ENCODE results near the gene RAB11FIP5.
"Not testable (repeated sequence)": the region's sequence is repeated elsewhere in the genome, so short reads cannot be mapped to it uniquely, and the experiment has no call there.

Gene RAB11FIP5

DNA sequence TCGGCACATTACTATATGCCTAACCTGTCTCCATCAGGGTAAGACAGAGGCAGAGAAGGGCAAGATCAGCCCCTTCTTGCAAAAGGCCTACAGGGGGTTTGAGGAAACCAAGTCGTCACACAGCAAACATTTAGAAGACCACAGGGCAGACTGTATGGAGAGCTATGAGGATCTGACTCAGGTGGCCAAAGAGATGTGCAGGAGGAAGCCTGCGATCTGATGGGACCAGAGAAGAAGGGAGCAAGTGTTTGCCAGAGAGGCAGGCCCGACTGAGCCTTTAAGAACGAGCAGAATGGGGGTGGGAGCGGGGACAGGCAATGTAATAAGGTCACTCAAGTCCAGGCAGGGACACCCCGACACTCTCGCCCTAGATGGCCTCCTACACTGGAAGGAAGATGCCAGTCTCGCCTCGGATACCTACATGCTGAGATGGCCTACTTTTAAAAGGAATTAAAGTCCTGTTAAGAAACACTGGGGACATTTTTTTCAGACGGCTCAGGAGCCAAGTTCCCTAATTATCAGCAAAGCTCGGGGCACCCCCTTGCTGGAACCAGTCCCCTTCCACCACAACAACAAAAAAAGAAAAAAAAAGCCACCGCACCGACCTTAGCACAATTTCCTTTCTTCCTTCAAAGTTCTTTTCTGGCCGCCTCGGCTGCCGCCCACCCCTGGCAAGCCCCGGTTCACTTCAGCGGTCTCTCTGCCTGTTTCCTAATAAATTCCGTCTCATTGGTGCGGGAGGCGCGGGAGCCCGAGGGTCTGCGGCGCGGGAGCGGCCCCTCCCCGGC, 42.7 kb downstream of the RAB11FIP5 start:
- no peak for DNase-seq

DNA sequence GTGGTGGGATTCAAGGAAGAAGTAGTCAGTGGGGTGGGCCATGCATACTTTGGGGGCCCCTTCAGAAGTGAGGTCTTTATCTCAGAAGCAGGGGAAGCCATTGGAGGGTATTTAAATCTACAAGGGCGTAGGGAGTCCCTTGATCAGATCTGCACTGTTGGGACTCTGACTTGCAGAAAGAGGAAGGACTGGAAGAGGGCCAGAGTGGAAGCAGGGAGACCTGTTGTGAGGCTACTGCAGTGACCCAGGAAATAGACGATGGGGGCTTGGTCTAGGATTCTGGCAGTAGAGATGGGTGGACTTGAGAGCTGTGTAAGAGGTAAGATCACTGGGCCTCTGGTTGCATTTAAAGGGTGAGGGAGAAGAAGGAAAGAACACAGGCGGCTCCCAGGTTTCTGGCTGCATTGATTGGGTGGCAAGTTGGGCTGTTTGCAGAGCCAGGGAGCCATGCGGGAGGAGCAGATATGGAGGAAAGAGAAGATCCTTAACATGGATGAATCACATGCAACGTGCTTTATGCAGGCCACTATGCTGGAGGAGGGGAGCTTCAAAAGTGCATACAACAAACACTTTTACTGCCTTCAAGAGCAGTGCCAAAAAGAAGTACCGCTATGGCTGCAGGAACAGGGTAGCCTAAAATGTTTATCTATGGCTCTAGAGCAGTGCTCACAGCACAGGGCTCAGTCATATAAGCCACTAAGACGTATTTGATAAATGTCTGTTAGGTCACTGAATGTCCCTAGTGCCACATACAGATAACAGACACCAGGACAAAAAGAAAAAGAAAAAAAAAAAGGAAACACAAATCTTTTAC, 43.5 kb downstream of the RAB11FIP5 start:
- DNase-seq = no peak

DNA sequence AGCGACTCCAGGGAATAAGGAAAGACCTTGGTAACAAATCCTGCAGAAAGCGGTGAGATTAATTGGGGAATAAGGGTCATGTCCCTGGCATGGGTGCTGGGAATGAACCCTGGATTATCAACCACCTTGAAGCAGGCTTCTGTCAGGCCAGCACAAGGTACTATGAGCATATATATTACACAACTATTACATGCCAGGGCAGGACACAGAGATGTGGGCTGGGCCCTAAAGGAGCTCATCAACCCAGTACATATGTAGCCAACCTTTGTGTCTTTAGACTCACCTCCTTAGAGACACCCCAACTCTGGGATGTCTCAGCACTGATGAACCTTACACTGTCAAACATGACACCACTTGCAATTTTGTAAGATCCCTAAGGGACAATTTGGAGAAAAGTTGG, 44.6 kb downstream of the RAB11FIP5 start:
- DNase-seq = no peak

DNA sequence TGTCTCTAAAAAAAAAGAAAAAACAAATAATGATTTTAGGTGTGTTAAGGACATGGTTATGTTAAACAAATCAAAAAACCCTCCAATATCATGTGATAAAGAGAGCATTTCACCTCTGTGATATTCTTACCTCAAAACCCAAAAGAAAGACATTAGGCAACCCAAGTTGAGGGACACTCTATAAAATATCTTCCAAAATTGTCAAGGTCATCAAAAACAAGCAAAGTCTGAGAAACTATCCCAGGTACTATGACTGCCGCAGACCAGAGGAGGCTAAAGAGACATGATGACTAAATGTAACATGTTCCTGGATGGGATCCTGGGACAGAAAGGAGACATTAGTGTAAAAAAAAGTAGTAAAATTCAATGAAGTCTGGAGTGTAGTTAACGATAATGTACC, 45.7 kb downstream of the RAB11FIP5 start:
- no peak for DNase-seq

DNA sequence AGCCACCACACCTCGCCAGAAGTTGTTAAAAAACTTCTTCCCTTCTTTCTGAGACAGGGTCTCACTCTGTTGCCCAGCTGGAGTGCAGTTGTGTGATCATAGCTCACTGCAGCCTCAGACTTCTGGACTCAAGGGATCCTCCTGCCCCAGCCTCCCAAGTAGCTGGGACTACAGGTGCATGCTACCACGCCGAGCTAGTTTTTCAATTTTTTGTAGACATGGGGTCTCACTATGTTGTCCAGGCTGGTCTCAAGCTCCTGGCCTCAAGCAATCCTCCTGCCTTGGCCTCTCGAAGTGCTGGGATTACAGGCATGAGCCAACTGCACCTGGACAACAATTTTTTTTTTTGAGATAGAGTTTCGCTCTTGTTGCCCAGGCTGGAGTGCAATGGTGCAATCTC, 47.7 kb downstream of the RAB11FIP5 start:
- not testable (repeated sequence) for DNase-seq

DNA sequence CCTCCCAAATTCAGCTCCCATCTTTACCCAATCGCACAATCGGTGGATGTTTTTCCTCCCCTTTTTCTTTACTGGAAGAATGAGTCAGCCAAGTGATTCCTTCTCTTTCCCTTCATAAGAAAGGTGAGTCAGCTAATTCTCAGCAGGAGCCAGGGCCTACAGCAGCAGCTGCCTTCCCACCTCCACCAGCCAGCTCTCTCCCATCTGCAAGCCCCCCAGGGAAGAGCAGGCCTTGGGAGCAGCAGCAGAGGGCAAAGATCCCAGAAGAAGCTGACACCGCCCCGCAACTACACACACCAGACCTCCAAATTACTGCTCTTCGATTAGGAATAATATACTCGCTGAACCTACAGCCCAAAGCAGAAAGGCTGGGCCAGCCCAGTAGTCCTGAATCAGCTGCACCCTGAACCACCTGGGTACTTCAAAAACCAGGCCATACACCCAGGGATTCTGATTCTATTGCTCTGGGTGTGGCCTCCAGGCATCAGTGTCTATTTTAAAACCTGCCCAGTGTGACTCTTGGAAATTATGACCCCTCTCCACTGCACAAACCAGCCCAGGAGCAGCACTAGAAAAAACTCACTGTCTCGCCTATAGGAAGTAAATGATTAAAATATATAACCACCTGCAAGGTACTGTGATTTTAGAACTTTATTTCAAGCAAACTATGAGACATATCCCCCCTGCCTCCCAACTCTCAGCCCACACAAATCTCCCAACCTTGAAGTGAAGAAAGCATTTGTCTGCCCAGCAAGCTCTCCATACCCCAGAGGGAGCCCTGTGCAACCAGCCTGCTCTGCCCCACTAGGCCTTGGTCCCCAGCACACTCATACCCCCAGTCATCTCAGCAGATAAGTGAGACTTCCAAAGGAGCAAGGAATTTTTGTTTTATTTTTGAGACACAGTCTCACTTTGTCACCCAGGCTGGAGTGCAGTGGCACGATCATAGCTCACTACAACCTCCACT, 48.6 kb downstream of the RAB11FIP5 start:
- DNase-seq = no peak

DNA sequence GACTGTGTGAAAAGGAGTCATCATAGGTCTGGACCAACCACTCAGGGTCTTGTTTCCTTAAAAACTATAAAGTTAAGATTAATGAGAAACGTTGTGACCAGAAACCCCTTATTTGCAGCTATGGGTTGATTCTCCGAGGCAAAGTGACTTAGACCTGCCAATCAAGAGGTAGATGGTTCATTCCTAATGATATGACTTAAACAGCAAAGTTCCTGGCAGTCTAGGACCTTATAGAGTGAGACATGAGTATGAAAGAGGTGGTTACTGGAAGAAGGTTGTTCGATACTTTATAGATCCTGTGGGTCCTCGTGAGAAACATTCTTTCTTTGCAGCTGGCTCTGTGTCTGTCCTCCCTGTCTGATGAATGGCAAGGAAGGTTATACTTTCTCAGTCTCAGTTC, 49.3 kb downstream of the RAB11FIP5 start:
- DNase-seq = no peak

DNA sequence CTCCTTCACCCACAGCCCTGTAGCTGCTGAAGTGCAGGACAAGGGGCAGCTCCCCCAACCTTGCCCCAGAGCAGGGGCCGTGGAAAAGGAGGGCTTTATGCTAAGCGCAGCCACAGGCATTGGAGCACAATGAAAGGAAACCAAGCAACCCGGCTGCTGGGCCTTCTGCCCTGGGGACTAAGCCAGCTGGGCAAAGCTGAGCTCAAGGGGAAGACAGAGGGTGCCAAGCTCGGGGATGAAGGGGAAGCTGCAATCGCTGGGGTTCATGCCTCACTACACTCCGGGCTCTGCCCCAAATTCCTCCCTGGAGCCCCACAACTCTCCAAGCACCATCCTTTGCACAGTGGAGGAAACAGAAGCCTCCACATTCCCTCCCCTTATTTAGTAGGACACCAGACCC, 53.6 kb downstream of the RAB11FIP5 start:
- DNase-seq = no peak

DNA sequence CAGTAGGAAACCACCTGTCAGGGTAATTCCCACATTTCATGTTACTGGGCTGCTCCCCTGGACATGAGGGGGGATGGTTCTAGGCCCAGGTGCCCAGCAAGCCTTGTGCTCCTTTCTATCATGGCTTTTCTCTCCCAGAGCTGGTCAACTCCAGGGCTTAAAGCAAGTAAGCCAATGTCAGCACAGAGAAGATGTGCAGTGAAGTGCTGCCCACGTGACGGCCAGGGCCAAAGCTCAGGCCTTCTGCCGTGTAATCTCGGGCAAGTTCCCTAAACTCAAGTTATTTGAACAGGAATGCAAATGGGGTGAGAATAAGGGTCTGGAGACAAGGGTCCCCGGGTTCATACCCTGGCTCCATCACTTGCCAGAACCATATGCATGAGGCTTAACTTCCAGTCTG, 57.8 kb downstream of the RAB11FIP5 start:
- DNase-seq = no peak

DNA sequence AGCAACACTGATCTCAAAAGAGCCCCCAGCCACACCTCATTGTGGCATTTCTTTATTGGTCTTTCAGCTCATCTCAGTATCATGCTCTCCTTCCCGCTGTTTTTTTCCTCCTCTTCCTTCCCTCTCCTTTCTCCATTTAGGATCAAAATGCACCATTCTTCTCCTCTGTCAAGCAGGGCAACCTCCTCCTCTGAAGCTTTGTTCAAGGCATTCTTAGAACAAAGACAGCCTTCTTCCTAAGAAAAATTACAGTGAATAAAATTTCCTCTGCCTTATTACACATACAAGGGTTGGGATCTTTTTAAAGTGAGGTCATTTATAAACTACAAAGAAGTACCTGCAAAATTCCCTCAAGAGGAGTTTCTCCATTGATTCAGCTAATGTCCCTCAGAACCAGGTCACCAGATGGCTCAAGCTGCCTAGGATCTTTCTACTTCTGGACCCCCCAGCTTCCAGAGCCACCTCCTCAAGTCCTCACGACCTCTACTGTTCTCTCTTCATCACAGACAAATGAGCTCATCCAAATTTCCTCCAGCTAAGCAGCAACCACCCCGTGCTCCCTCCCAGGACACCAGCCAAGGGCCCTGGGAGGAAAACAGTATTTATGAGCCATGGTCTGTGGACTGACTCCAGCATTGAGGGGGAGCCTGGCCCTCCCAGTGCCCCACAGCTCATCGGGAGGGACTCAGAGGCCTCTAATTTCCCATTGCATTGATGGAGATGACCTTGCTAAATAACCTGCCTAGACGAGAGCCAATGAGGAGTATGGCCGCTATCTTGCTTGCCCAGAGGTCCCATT, 59.2 kb downstream of the RAB11FIP5 start:
- DNase-seq = no peak

DNA sequence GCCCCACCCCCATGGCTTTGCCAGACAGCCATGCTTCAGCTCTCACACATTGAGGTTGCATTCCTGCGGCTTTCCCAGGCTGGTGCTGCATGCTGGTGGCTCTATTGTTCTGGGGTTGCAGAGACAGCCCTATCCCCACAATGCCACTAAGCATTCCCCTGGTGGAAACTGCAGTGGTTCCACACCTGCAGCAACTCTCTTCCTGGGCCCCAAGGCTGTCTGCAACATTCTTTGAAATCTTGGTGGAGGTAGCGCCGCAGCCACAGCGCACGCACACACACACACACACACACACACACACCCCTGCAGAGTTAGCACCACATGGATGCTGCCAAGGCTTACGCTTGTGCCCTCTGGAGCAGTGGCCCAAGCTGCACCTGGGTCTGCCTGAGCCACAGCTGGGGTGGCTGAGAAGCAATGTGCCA, 62.6 kb downstream of the RAB11FIP5 start:
- no peak for DNase-seq

DNA sequence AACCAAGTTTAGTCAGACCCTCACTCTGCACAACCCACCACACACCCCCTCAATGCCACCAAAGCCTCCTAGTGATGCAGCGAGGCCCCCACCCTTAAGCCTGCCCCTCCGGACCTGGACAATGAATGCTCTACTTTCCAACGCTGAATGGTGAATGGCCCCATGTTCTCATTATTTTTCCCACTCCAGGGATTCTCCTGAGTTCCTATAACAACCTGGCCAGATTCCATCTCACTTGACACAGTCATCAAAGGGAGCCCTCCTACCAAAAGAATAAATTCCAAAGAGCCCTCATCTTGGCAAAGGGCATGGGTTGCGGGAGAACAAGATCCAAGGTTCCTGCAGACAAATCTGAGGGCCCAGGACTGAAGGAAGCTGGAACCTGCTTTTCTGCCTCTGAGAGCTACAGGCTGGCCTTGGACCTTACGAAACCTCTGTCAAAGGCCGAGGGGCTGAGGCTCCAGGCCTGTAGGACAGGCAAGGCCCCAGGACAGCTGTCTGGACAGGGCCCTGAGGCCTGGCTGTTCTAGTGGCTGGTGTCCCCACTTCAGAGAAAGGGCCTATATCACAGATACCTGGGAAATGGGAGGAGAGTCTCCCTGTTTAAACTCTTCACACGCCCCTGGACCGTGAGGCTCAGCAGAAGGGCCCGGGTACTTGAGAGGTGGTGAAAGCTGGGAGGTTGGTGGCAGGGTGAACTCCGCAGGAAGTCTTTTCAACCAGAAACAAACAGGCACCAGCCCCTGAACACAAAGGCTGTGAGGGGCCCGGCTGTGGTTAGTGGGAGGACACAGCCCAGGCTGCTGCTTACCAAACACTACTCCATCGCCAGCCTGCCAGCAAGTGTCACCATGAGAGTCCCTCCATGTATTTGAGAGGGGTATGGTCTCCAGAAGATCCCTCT, 68.6 kb downstream of the RAB11FIP5 start:
- DNase-seq = no peak

DNA sequence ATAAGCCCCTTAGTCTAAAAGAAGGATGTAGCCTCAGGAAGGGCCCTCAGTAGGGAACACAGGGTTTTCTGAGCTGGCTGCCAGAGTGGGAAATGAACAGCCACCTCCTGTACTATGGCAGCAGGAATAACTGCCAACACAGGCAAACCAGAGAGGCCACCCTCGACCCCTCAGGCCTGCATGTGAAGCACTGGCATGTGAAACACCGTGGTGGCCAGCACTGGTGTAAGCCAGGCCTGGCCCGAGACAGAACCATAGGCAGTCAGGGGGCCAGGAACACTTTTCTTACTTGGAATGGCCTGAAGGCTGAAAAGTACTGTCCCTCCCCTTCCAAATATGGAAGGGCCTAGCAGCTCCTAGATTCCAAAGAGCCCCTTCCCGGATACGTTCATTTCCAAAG, 69.5 kb downstream of the RAB11FIP5 start:
- no peak for DNase-seq

DNA sequence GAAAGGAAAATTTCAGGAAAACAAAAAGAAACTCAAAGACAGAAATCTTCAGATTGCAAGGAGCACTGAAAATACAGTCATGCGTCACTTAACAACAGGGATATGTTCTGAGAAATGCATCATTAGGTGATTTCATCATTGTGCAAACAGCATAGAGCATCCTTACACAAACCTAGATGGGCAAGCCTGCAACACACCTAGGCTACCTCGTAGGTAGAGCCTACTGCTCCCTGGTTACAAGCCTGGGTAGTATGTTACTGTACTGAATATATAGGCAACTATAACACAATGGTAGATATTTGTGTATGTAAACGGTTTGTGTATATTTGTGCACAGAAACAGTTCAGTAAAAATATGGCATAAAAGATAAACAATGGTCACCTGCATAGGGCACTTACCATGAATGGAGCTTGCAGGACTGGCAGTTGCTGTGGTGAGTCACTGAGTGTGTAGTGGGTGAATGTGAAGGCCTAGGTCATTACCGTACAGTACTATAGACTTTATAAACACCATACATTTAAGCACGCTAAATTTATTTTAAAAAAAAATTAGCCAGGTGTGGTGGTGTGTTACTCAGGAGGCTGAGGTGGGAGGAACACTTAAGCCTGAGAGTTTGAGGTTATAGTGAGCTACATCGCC, 74.7 kb downstream of the RAB11FIP5 start:
- no peak for DNase-seq

DNA sequence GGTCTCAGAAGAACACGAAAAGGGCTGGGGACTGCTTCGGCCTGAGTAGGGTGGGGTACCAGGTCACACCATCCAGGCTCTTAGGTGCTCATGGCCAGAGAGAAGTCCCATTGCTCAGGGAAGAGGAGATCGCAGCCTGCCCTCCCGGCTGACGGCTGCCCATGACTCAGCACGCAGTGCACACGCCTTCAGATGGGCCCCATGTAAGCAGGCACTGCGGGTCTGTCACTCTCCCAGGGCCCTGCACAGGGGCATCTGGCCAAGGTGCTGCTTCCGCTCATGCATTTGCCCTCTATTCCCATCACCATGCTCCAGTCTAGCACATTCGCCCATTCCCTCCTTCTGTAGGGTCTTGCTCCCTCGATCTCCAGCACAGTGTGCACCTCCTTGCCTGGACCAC, 76.0 kb downstream of the RAB11FIP5 start:
- DNase-seq = no peak

DNA sequence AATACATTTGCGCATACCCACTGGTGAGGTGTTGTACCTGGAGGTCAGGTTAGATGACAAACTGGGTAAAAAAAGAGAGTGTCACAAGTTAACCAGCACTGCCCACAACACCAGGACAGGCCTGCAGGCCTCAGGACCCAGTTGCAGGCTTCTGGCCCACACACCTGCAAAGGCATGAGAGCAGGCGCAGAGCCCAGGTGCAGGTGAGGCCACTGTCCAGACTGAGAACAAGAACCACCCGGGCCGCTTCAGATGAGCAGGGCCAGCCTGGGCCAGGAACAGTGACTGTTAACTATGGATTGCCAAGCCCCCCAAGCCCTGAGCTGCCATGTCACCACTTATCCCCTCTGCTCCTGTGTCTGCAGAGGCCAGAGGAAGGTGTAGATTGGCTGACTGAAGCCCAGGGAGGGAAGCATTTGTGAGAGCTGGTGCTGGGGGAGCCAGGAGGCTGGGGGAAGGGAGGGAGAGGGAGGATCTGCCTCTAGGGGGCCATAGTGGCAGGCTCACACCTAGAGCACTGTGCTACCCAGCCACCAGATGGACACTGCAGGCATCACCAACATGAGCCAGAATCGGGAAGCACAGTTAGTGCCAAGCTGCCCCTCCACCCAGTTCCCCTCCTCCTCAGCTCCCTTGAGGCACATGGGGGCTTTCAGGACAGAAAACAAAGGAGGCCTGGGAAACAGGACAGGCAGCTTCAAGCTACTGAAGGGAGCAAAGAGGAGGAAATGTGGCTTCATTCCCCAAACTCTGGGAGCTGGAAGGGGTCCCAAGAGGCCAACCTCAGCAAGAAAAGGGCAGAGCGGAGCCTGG, 76.6 kb downstream of the RAB11FIP5 start:
- no peak for DNase-seq

DNA sequence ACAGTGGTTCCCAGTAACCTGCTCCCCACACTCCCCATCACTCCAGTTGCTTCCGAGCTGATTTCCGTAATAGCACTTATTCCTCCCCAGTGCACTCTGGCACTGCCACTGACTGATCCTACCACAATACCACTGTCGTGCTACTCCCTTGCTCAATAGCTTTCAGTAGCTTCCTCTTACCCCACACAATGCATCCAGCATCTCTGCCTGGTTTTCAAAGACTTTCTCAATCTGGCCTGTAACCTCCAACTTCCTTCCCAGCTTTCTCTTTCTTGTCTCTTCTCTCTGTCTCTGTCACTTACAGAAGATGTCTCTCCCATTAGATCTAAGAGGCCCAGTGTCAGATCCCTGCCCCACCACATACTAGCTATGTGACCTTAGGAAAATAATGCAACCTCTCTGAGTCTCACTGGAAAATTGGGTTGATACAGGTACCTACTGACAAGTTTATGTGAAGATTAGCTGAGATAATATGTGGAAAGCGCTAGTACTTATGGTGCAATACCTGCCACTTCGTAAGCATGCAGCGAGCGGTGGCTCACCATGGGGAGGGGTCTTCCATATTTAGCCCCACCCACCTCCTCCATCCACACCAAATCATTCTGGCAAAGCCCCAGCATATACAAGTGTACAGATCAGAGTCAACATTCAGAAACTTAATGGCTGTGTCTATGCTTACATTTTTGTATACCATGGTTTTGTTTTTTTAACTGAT, 77.9 kb downstream of the RAB11FIP5 start:
- DNase-seq = no peak

DNA sequence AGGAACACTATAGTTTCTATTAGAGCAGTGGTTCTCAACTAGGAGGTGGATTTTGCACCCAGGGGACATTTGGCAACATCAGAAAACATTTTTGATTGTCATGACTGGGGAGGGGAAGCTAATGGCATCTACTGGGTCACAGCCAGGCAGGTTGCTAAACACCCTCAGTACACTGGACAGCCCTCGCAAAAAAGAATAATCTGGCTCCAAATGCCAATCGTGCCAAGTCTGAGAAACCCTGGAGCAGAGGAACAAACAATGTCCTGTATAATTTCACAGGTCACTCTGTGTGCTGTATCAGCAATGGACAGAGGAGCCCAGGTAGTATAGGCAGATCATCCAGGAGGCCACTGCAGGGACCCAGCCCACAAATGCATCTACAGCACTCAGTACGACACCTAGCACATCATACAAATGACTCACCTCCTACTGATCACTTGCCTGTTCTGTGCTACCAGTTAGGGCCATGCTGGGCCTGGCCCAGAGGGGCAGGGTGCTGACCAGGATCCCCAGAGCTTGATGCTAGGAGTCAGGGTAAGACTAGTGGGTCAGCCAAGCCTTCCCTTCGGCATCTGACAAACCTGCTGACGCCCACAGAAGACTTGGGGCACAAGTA, 78.9 kb downstream of the RAB11FIP5 start:
- DNase-seq = no peak
